PC-3 (cell line): Measurements from ENCODE around the gene YES1. TPM values are rescaled to one million over a fixed set of nuclear protein-coding genes. Genes with fewer than 3 reads are reported as not detected.
"Not testable (repeated sequence)": the region's sequence is repeated elsewhere in the genome, so short reads cannot be mapped to it uniquely, and the experiment has no call there.

ENCODE experiments used
- ATAC-seq: fragments of 200-7000 bp; cut with Tn5 transposase; 2 replicates; pipeline ENCODE4 v1.9.1; 2020; ENCODE audit warnings: mild to moderate bottlenecking, moderate library complexity
- BruUV-seq: library from RNA; stranded (reverse); fragments of 400-500 nt; replicated peaks from 2 replicates; lab custom pipeline; 2021; lab: Mats Ljungman, UMichigan
- CTCF ChIA-PET: fragments of 300-600 bp; sonication (Branson Sonifier 250); formaldehyde crosslinking; loops from one replicate; lab custom pipeline; 2022; ENCODE audit warnings: antibody characterized with exemption; lab: Charles Lee
- POLR2A ChIA-PET: fragments of 300-600 bp; sonication (Branson Sonifier 250); formaldehyde crosslinking; loops from one replicate; lab custom pipeline; 2022; ENCODE audit warnings: antibody characterized with exemption; ENCODE audit not compliant: unreplicated experiment; lab: Charles Lee
- DNase-seq: peaks from one replicate; pipeline ENCODE4 v3.0.0-alpha.2; 2015
- H2AFZ ChIP-seq: fragments of 300-600 bp; sonication (generic); 2 replicates; pipeline ENCODE4 v1.6.0; 2016; ENCODE audit warnings: antibody characterized with exemption, low read length
- H3F3A ChIP-seq: fragments of 300-600 bp; sonication (generic); one replicate; pipeline ENCODE4 v1.6.0; 2017; ENCODE audit warnings: antibody characterized with exemption, low read length, control low read depth, mild to moderate bottlenecking; ENCODE audit not compliant: unreplicated experiment
- H3K27ac ChIP-seq: fragments of 300-600 bp; sonication (generic); 2 replicates; pipeline ENCODE4 v1.5.1; 2016; ENCODE audit warnings: mild to moderate bottlenecking, low read length
- H3K27me3 ChIP-seq: fragments of 300-600 bp; sonication (generic); 2 replicates; pipeline ENCODE4 v1.6.1; 2016; ENCODE audit warnings: low read length, mixed read lengths
- H3K36me3 ChIP-seq: fragments of 300-600 bp; sonication (generic); 2 replicates; pipeline ENCODE4 v1.6.1; 2016; ENCODE audit warnings: low read depth, mixed run types, low read length, mixed read lengths
- H3K4me1 ChIP-seq: fragments of 300-600 bp; sonication (generic); 2 replicates; pipeline ENCODE4 v1.5.1; 2016; ENCODE audit warnings: low read length; ENCODE audit not compliant: insufficient read depth
- H3K4me2 ChIP-seq: fragments of 300-600 bp; sonication (generic); 2 replicates; pipeline ENCODE4 v1.6.0; 2016; ENCODE audit warnings: low read length
- H3K4me3 ChIP-seq: fragments of 300-600 bp; sonication (generic); 2 replicates; pipeline ENCODE4 v1.5.1; 2016; ENCODE audit warnings: mild to moderate bottlenecking, low read length, mixed read lengths
- H3K79me2 ChIP-seq: fragments of 300-600 bp; sonication (generic); 2 replicates; pipeline ENCODE4 v1.6.1; 2017; ENCODE audit warnings: low read length, mixed read lengths
- H3K9ac ChIP-seq: fragments of 300-600 bp; sonication (generic); 2 replicates; pipeline ENCODE4 v1.6.0; 2016; ENCODE audit warnings: mild to moderate bottlenecking, low read length
- H3K9me2 ChIP-seq: fragments of 300-600 bp; sonication (generic); replicated peaks from 2 replicates; pipeline ENCODE4 v1.6.1; 2016; ENCODE audit warnings: mixed run types, low read length, mixed read lengths
- H3K9me3 ChIP-seq: fragments of 300-600 bp; sonication (generic); 2 replicates; pipeline ENCODE4 v1.6.1; 2016; ENCODE audit warnings: low read length, mixed read lengths
- H4K20me1 ChIP-seq: fragments of 300-600 bp; sonication (generic); 2 replicates; pipeline ENCODE4 v1.6.1; 2016; ENCODE audit warnings: low read length, mixed read lengths
- CTCF ChIP-seq: fragments of 300-600 bp; sonication (generic); conservative IDR thresholded peaks from 2 replicates; pipeline ENCODE4 v1.5.1; 2017; ENCODE audit warnings: antibody characterized with exemption, low read depth, mild to moderate bottlenecking, low read length
- EZH2 ChIP-seq: fragments of 300-600 bp; sonication (generic); IDR thresholded peaks from one replicate; pipeline ENCODE4 v1.6.1; 2017; ENCODE audit warnings: antibody characterized with exemption, mild to moderate bottlenecking, low read length; ENCODE audit not compliant: unreplicated experiment
- EZH2phosphoT487 ChIP-seq: fragments of 300-600 bp; sonication (generic); IDR thresholded peaks from 2 replicates; pipeline ENCODE4 v1.6.1; 2018; ENCODE audit warnings: mild to moderate bottlenecking, antibody characterized with exemption, low read length, borderline replicate concordance
- intact Hi-C: fragments of 100-400 bp; cut with micrococcal nuclease; formaldehyde crosslinking; loops from 2 replicates; pipeline ENCODE4 v1.9.0; 2023
- total RNA-seq: library from RNA; depleted of rRNA; stranded (reverse); fragments of >200 nt; gene quantifications from 2 replicates; pipeline ENCODE4 v1.2.3, GENCODE V29; 2014

Gene YES1
- total RNA-seq, 1 experiment from 2014 or later, result 73.5 TPM

- CTCF ChIA-PET, result no interaction called here
- H3F3A ChIP-seq, result no peaks in the 10 kb centered on the region
- no peak for TF ChIP-seq EZH2phosphoT487
- no peak overlapping the region for H3K4me3 ChIP-seq
- no peak for DNase-seq
- H3K9ac ChIP-seq, result no peak overlapping the region
- peaks cover 3% of the 10 kb centered on the region; the same call in 1 of the 2 replicates for H3K36me3 ChIP-seq
- no peaks in the 10 kb centered on the region for H3K9me2 ChIP-seq
- no peaks in the 10 kb centered on the region for H4K20me1 ChIP-seq
- no peak overlapping the region for H3K4me2 ChIP-seq
- H3K27ac ChIP-seq, result no peak overlapping the region
- no peaks in the 10 kb centered on the region for H3K79me2 ChIP-seq
- no peaks in the 10 kb centered on the region for H3K27me3 ChIP-seq
- ATAC-seq, result no peak
- intact Hi-C loops, result loop anchor here (1.0 kb wide), 1 partner anchor 106 kb away; no protein-coding TSS in a partner anchor
- POLR2A ChIA-PET, result no interaction called here
- H3K9me3 ChIP-seq, result no peaks in the 10 kb centered on the region
- no peak overlapping the region for H2AFZ ChIP-seq
- no TSS peak for BruUV-seq
- H3K4me1 ChIP-seq, result no peaks in the 10 kb centered on the region
Measured at GRCh38 chr18:730692-731091, 81.3 kb downstream of the YES1 start.

GRCh38 chr18:730120-730519 lies 81.9 kb downstream of the YES1 start:
- H3K27me3 ChIP-seq, H3K9me3 ChIP-seq, H3F3A ChIP-seq, H3K9ac ChIP-seq, POLR2A ChIA-PET, H3K4me3 ChIP-seq, H3K36me3 ChIP-seq, H3K4me1 ChIP-seq, CTCF ChIA-PET, H2AFZ ChIP-seq, H3K79me2 ChIP-seq, H4K20me1 ChIP-seq, BruUV-seq, H3K9me2 ChIP-seq, H3K4me2 ChIP-seq, H3K27ac ChIP-seq: not testable (repeated sequence)
- peak; percentile 51 for TF ChIP-seq CTCF
- ATAC-seq, result peak; percentile 88
- peak; percentile 44 for DNase-seq
- intact Hi-C loops, result loop anchor here (1.0 kb wide), 1 partner anchor 106 kb away; no protein-coding TSS in a partner anchor

GRCh38 chr18:725646-726045 lies 86.4 kb downstream of the YES1 start:
- no peak overlapping the region for H3K4me2 ChIP-seq
- H3K9ac ChIP-seq, result no peak overlapping the region
- POLR2A ChIA-PET, result no interaction called here
- no peaks in the 10 kb centered on the region for H3K4me1 ChIP-seq
- ATAC-seq (no peak), DNase-seq (no peak)
- no TSS peak for BruUV-seq
- H3K9me2 ChIP-seq, result no peaks in the 10 kb centered on the region
- no peak for TF ChIP-seq EZH2phosphoT487
- no peak for TF ChIP-seq EZH2
- no peak for TF ChIP-seq CTCF
- no peak overlapping the region for H3K4me3 ChIP-seq
- no peak overlapping the region for H3K27ac ChIP-seq
- CTCF ChIA-PET, result interaction anchor here (0.5 kb wide), 1 partner anchor 106 kb away, joined by 3 read pairs; no protein-coding TSS in a partner anchor
- no peaks in the 10 kb centered on the region for H3K27me3 ChIP-seq
- peaks cover 9% of the 10 kb centered on the region; the same call in 1 of the 2 replicates for H3K36me3 ChIP-seq
- H3F3A ChIP-seq, result no peaks in the 10 kb centered on the region
- intact Hi-C loops, result no loop called here
- H3K9me3 ChIP-seq, result no peaks in the 10 kb centered on the region
- no peak overlapping the region for H2AFZ ChIP-seq
- H3K79me2 ChIP-seq, result no peaks in the 10 kb centered on the region
- no peaks in the 10 kb centered on the region for H4K20me1 ChIP-seq
